HEK293 (cell line): ENCODE data around the gene EGFL8.
A peak's percentile ranks its signal among the peaks of the same experiment; 100 is the strongest.

Source experiments
- CTCF ChIA-PET: fragments of 350-600 bp; formaldehyde crosslinking; extraction: SDS; loops from one replicate; lab custom pipeline; 2021; ENCODE audit warnings: antibody characterized with exemption; lab: Yijun Ruan, JAX
- POLR2A ChIA-PET: fragments of 300-600 bp; formaldehyde crosslinking; extraction: SDS; loops from one replicate; lab custom pipeline; 2020; ENCODE audit warnings: antibody characterized with exemption, inconsistent platforms; lab: Yijun Ruan, JAX
- H3K27ac ChIP-seq: fragments of 200-500 bp; sonication (Bioruptor generic); 2 replicates; pipeline ENCODE4 v1.5.1; 2014; ENCODE audit warnings: low read depth, low read length, control low read depth, inconsistent platforms; ENCODE audit errors: extremely low read depth
- H3K36me3 ChIP-seq, 2 experiments: fragments of 200-500 bp in 1 of 2; sonication (Bioruptor generic) in 1 of 2; 1 replicate in 1 of 2; 2 replicates in 1 of 2; pipeline ENCODE4 v1.5.1; 2014 to 2017; ENCODE audit warnings: inconsistent platforms in 2 of 2, low read length in 2 of 2; ENCODE audit not compliant: control insufficient read depth in 2 of 2, insufficient read depth in 1 of 2
- H3K4me1 ChIP-seq: fragments of 200-500 bp; sonication (Bioruptor generic); 2 replicates; pipeline ENCODE4 v1.5.1; 2014; ENCODE audit warnings: mild to moderate bottlenecking, low read length, inconsistent platforms; ENCODE audit not compliant: control insufficient read depth, insufficient read depth
- H3K4me3 ChIP-seq: 2 replicates; pipeline ENCODE4 v1.5.1; 2011; ENCODE audit warnings: low read depth, mild to moderate bottlenecking, control low read depth, low read length, moderate library complexity
- H3K9me3 ChIP-seq: fragments of 200-500 bp; sonication (Bioruptor generic); 2 replicates; pipeline ENCODE4 v1.5.1; 2014; ENCODE audit warnings: low read depth, low read length, inconsistent platforms; ENCODE audit not compliant: control insufficient read depth, insufficient read depth
- GLI4 ChIP-seq: fragments of 450-650 bp; formaldehyde crosslinking; IDR thresholded peaks from 2 replicates; pipeline ENCODE4 v1.5.1; 2016; ENCODE audit warnings: missing biosample characterization, missing genetic modification characterization
- HOXA7 ChIP-seq: sonication (generic); formaldehyde crosslinking; IDR thresholded peaks from 2 replicates; pipeline ENCODE4 v1.8.1; 2022; ENCODE audit warnings: missing genetic modification reagents, borderline replicate concordance
- HOXC10 ChIP-seq: sonication (generic); formaldehyde crosslinking; IDR thresholded peaks from 2 replicates; pipeline ENCODE4 v1.8.1; 2023; ENCODE audit warnings: mild to moderate bottlenecking, missing genetic modification reagents
- KLF16 ChIP-seq: fragments of 450-650 bp; formaldehyde crosslinking; IDR thresholded peaks from 2 replicates; pipeline ENCODE4 v1.5.1; 2017; ENCODE audit warnings: missing biosample characterization, missing genetic modification characterization
- SCRT1 ChIP-seq: fragments of 450-650 bp; formaldehyde crosslinking; IDR thresholded peaks from 2 replicates; pipeline ENCODE4 v1.5.1; 2016; ENCODE audit warnings: missing biosample characterization, missing genetic modification characterization, borderline replicate concordance
- SCRT2 ChIP-seq: fragments of 450-650 bp; formaldehyde crosslinking; IDR thresholded peaks from 2 replicates; pipeline ENCODE4 v1.5.1; 2016; ENCODE audit warnings: missing biosample characterization, missing genetic modification characterization
- WT1 ChIP-seq: fragments of 450-650 bp; formaldehyde crosslinking; IDR thresholded peaks from 2 replicates; pipeline ENCODE4 v1.5.1; 2016; ENCODE audit warnings: missing biosample characterization, missing genetic modification characterization
- ZBTB1 ChIP-seq: fragments of 450-650 bp; formaldehyde crosslinking; IDR thresholded peaks from 2 replicates; pipeline ENCODE4 v1.5.1; 2016; ENCODE audit warnings: missing biosample characterization, missing genetic modification characterization
- ZBTB10 ChIP-seq: fragments of 450-650 bp; formaldehyde crosslinking; IDR thresholded peaks from 2 replicates; pipeline ENCODE4 v1.5.1; 2016; ENCODE audit warnings: missing biosample characterization, missing genetic modification characterization
- ZFHX2 ChIP-seq: fragments of 450-650 bp; formaldehyde crosslinking; conservative IDR thresholded peaks from 2 replicates; pipeline ENCODE4 v1.5.1; 2016; ENCODE audit warnings: missing biosample characterization, missing genetic modification characterization
- ZNF132 ChIP-seq: fragments of 450-650 bp; formaldehyde crosslinking; IDR thresholded peaks from 2 replicates; pipeline ENCODE4 v1.5.1; 2017; ENCODE audit warnings: missing biosample characterization, missing genetic modification characterization, borderline replicate concordance
- ZNF16 ChIP-seq: fragments of 450-650 bp; formaldehyde crosslinking; IDR thresholded peaks from 2 replicates; pipeline ENCODE4 v1.5.1; 2016; ENCODE audit warnings: low read depth, missing biosample characterization, missing genetic modification characterization
- ZNF335 ChIP-seq: fragments of 450-650 bp; formaldehyde crosslinking; conservative IDR thresholded peaks from 2 replicates; pipeline ENCODE4 v1.5.1; 2016; ENCODE audit warnings: missing biosample characterization, missing genetic modification characterization
- ZNF350 ChIP-seq: fragments of 450-650 bp; formaldehyde crosslinking; IDR thresholded peaks from 2 replicates; pipeline ENCODE4 v1.5.0; 2017; ENCODE audit warnings: missing biosample characterization, mild to moderate bottlenecking, missing genetic modification characterization
- ZNF354C ChIP-seq: fragments of 450-650 bp; formaldehyde crosslinking; IDR thresholded peaks from 2 replicates; pipeline ENCODE4 v1.5.1; 2016; ENCODE audit warnings: missing biosample characterization, missing genetic modification characterization, low read depth, borderline replicate concordance
- ZNF404 ChIP-seq: fragments of 450-650 bp; formaldehyde crosslinking; IDR thresholded peaks from 2 replicates; pipeline ENCODE4 v1.5.1; 2017; ENCODE audit warnings: missing biosample characterization, missing genetic modification characterization
- ZNF514 ChIP-seq: fragments of 450-650 bp; formaldehyde crosslinking; IDR thresholded peaks from 2 replicates; pipeline ENCODE4 v1.5.1; 2016; ENCODE audit warnings: missing biosample characterization, missing genetic modification characterization
- ZNF560 ChIP-seq: fragments of 450-650 bp; formaldehyde crosslinking; IDR thresholded peaks from 2 replicates; pipeline ENCODE4 v1.5.1; 2017; ENCODE audit warnings: missing biosample characterization, missing genetic modification characterization, borderline replicate concordance
- ZNF571 ChIP-seq: fragments of 450-650 bp; formaldehyde crosslinking; IDR thresholded peaks from 2 replicates; pipeline ENCODE4 v1.5.0; 2017; ENCODE audit warnings: missing biosample characterization, missing genetic modification characterization
- ZNF654 ChIP-seq: fragments of 450-650 bp; formaldehyde crosslinking; IDR thresholded peaks from 2 replicates; pipeline ENCODE4 v1.5.1; 2016; ENCODE audit warnings: low read depth, missing biosample characterization, missing genetic modification characterization
- ZNF670 ChIP-seq: fragments of 450-650 bp; formaldehyde crosslinking; IDR thresholded peaks from 2 replicates; pipeline ENCODE4 v1.5.1; 2016; ENCODE audit warnings: missing biosample characterization, missing genetic modification characterization, low read depth
- ZNF677 ChIP-seq: fragments of 450-650 bp; IDR thresholded peaks from 2 replicates; pipeline ENCODE4 v1.5.0; 2018; ENCODE audit warnings: missing biosample characterization, mild to moderate bottlenecking, missing genetic modification characterization, moderate library complexity
- ZNF785 ChIP-seq: fragments of 450-650 bp; formaldehyde crosslinking; IDR thresholded peaks from 2 replicates; pipeline ENCODE4 v1.5.1; 2016; ENCODE audit warnings: missing biosample characterization, missing genetic modification characterization
- ZSCAN30 ChIP-seq: fragments of 450-650 bp; IDR thresholded peaks from 2 replicates; pipeline ENCODE4 v1.5.1; 2018; ENCODE audit warnings: missing biosample characterization, mild to moderate bottlenecking, missing genetic modification characterization, moderate library complexity
- TF ChIP-seq, protein P1 (sequence below): fragments of 450-650 bp; formaldehyde crosslinking; IDR thresholded peaks from 2 replicates; pipeline ENCODE4 v1.5.1; 2016; ENCODE audit warnings: missing biosample characterization, missing genetic modification characterization

EGFL8 gene

DNA sequence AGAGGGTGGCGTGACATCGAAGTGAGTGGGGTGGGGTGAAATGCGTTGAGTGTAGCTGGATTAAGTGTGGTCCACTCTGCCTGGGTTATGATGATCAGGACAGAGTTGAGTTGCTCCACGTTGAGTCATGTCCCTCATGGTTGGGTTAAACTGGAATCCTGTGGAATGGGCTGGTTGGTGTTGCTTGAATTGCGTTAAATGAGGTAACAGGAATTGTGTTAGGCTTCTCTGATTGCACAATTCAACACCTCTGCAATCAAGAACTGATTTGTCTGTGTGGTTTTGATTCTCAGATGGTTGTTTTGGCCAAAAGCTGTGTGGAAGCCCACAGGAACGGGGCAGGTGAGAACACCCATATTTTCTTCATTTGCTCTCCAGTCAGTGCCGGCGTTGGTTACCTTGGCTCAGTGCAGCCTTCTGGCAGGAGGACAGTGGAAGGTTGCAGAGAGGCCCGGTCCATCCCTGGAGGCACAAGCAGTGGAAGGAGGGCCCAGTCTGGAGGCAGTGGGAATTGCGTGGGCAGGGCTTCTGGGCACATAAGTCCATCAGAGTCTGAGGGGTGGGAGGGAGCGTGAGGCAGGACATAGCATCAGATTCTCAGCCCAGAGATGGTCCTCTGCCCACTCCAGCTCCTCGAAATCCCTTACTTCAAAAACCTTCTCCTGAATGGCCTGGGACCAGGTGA lies 47.8 kb downstream of the EGFL8 start (continued):
- TF ChIP-seq ZFHX2 (tag by site-specific recombination) (peak; percentile 54), ZNF132 (tag by site-specific recombination) (no peak), ZNF404 (tag by site-specific recombination) (no peak), ZNF560 (tag by site-specific recombination) (no peak), ZNF350 (no peak), ZNF670 (no peak), HOXC10 (no peak), WT1 (tag by site-specific recombination) (no peak)
- TF ChIP-seq, all 188 proteins: peak for 2

GRCh38 chr6:32213649-32214048 lies 49.3 kb downstream of the EGFL8 start:
- TF ChIP-seq SCRT1 (peak; percentile 67), ZNF571 (tag by site-specific recombination) (no peak), SCRT2 (tag by site-specific recombination) (peak; percentile 77), ZBTB10 (tag by site-specific recombination) (no peak), GLI4 (no peak), KLF16 (tag by site-specific recombination) (no peak), ZNF354C (tag by site-specific recombination) (no peak), ZSCAN30 (tag by site-specific recombination) (no peak), ZNF677 (no peak)
- TF ChIP-seq, protein P1, sequence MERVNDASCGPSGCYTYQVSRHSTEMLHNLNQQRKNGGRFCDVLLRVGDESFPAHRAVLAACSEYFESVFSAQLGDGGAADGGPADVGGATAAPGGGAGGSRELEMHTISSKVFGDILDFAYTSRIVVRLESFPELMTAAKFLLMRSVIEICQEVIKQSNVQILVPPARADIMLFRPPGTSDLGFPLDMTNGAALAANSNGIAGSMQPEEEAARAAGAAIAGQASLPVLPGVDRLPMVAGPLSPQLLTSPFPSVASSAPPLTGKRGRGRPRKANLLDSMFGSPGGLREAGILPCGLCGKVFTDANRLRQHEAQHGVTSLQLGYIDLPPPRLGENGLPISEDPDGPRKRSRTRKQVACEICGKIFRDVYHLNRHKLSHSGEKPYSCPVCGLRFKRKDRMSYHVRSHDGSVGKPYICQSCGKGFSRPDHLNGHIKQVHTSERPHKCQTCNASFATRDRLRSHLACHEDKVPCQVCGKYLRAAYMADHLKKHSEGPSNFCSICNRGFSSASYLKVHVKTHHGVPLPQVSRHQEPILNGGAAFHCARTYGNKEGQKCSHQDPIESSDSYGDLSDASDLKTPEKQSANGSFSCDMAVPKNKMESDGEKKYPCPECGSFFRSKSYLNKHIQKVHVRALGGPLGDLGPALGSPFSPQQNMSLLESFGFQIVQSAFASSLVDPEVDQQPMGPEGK (tag by site-specific recombination), result no peak

DNA sequence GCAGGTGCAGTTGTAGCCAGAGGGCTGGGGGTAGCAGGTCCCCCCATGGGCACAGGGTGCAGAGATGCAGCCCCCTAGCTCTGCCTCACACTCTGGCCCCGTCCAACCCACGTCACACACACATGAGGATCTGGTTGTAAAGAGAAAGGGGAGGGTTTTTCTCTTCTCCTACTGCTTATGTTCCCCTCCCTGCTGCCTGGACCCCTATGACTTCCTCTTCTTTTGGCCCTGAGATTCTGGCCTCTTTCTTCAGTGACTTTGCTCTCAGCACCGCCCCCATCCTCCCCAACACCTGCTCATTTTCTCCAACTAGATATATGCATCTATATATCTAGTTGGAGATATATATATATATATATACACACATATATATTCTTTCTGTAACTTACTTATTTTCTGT lies 49.7 kb downstream of the EGFL8 start:
- Histone ChIP-seq H3K27ac (no peak overlapping the region), H3K9me3 (no peaks in the 10 kb centered on the region)
- TF ChIP-seq ZNF335, result no peak
- no peak for TF ChIP-seq ZNF654 (tag by site-specific recombination)
- no peak for TF ChIP-seq ZNF514 (tag by site-specific recombination)
- TF ChIP-seq ZNF16 (tag by site-specific recombination), result no peak
- no peak for TF ChIP-seq ZNF785 (tag by site-specific recombination)
- no peak for TF ChIP-seq HOXA7
- TF ChIP-seq ZBTB1 (tag by site-specific recombination), result no peak
- TF ChIP-seq, all 188 proteins: peak for 0
- H3K4me3 ChIP-seq, result no peak overlapping the region
- ChIA-PET POLR2A (interaction anchor here (0.6 kb wide), 1 partner anchor 237 kb away, joined by 4 read pairs; no protein-coding TSS in a partner anchor), CTCF (interaction anchor here (0.6 to 1.6 kb wide), 6 partner anchors 16 to 624 kb away, joined by 3 to 5 read pairs (median 4); partner anchors contain the start of genes LY6G5C and TAP2)
- no peaks in the 10 kb centered on the region for H3K36me3 ChIP-seq
- H3K4me1 ChIP-seq, result no peaks in the 10 kb centered on the region

More at GRCh38 chr6:32213649-32214048, 49.3 kb downstream of the EGFL8 start:
- no peaks in the 10 kb centered on the region for H3K9me3 ChIP-seq
- CTCF ChIA-PET, result interaction anchor here (0.6 to 1.4 kb wide), 5 partner anchors 27 to 625 kb away, joined by 3 to 5 read pairs (median 4); partner anchors contain the start of gene TAP2
- no peak overlapping the region for H3K27ac ChIP-seq
- POLR2A ChIA-PET, result interaction anchor here (0.6 kb wide), 1 partner anchor 236 kb away, joined by 4 read pairs; no protein-coding TSS in a partner anchor
- no peak overlapping the region for H3K4me3 ChIP-seq
- H3K36me3 ChIP-seq, result no peaks in the 10 kb centered on the region
- no peaks in the 10 kb centered on the region for H3K4me1 ChIP-seq
